ENCODE measurements around the gene POLR1G. TPM values are rescaled to one million over a fixed set of nuclear protein-coding genes. Genes with fewer than 3 reads are reported as not detected.
"Not testable (repeated sequence)": the region's sequence is repeated elsewhere in the genome, so short reads cannot be mapped to it uniquely, and the experiment has no call there.

The POLR1G gene
- total RNA-seq, 1 donor from 2014 or later, result 4.4 TPM

DNA sequence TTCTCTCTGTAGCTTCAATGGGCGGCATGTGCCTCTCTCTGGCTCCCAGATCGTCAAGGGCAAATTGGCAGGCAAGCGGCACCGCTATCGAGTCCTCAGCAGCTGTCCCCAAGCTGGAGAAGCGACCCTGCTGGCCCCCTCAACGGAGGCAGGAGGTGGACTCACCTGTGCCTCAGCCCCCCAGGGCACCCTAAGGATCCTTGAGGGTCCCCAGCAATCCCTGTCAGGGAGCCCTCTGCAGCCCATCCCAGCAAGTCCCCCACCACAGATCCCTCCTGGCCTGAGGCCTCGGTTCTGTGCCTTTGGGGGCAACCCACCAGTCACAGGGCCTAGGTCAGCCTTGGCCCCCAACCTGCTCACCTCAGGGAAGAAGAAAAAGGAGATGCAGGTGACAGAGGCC is 1.7 kb downstream of the POLR1G start:
- TF ChIP-seq, protein P1, sequence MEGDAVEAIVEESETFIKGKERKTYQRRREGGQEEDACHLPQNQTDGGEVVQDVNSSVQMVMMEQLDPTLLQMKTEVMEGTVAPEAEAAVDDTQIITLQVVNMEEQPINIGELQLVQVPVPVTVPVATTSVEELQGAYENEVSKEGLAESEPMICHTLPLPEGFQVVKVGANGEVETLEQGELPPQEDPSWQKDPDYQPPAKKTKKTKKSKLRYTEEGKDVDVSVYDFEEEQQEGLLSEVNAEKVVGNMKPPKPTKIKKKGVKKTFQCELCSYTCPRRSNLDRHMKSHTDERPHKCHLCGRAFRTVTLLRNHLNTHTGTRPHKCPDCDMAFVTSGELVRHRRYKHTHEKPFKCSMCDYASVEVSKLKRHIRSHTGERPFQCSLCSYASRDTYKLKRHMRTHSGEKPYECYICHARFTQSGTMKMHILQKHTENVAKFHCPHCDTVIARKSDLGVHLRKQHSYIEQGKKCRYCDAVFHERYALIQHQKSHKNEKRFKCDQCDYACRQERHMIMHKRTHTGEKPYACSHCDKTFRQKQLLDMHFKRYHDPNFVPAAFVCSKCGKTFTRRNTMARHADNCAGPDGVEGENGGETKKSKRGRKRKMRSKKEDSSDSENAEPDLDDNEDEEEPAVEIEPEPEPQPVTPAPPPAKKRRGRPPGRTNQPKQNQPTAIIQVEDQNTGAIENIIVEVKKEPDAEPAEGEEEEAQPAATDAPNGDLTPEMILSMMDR (IDR thresholded peaks at IDR 0.05; ENCODE audit: unreplicated experiment), result no peak
- Mint-ChIP-seq H3K4me3 (ENCODE audit: unreplicated experiment) (no peak overlapping the region), H3K9me3 (ENCODE audit: unreplicated experiment) (no peaks in the 10 kb centered on the region), H3K36me3 (ENCODE audit: low read depth, unreplicated experiment) (peaks cover 12% of the 10 kb centered on the region), H3K27me3 (ENCODE audit: unreplicated experiment) (peaks cover 12% of the 10 kb centered on the region), H3K4me1 (ENCODE audit: unreplicated experiment) (peaks cover 13% of the 10 kb centered on the region), H3K27ac (ENCODE audit: unreplicated experiment) (no peak overlapping the region)
- no peak for DNase-seq (ENCODE audit: low spot score)

- H3K4me1 Mint-ChIP-seq (ENCODE audit: unreplicated experiment), result peaks cover 13% of the 10 kb centered on the region
- peaks cover 12% of the 10 kb centered on the region for H3K27me3 Mint-ChIP-seq (ENCODE audit: unreplicated experiment)
- H3K4me3 Mint-ChIP-seq (ENCODE audit: unreplicated experiment), result peak overlapping the region; percentile 42
- H3K27ac Mint-ChIP-seq (ENCODE audit: unreplicated experiment), result no peak overlapping the region
- DNase-seq (ENCODE audit: low spot score), result no peak
- no peaks in the 10 kb centered on the region for H3K9me3 Mint-ChIP-seq (ENCODE audit: unreplicated experiment)
- peaks cover 18% of the 10 kb centered on the region for H3K36me3 Mint-ChIP-seq (ENCODE audit: low read depth, unreplicated experiment)
- TF ChIP-seq, protein P1 (IDR thresholded peaks at IDR 0.05; ENCODE audit: unreplicated experiment), result no peak
Measured at GRCh38 chr19:45408830-45409556, 2.5 kb downstream of the POLR1G start.

DNA sequence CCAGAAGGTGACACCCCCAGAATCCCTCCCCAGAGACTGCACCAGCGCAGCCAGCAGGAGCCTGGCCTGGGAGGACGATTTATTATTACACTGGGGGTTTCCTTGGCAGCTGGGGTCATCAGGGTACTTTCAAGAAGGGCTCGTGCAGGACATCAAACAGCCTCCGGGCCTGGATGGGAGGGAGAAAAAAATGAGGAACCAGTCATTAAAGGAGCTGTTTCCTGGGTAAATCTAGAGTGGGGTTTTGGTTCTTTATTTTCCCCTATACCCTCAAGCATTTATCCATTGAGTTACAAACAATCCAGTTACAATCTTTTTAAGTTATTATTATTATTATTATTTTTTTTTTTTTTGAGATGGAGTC is 3.1 kb downstream of the POLR1G start:
- Mint-ChIP-seq H3K4me1 (ENCODE audit: unreplicated experiment) (peaks cover 13% of the 10 kb centered on the region), H3K36me3 (ENCODE audit: low read depth, unreplicated experiment) (peaks cover 23% of the 10 kb centered on the region)

GRCh38 chr19:45410330-45410729 is 3.9 kb downstream of the POLR1G start:
- Mint-ChIP-seq H3K4me3 (ENCODE audit: unreplicated experiment) (peak overlapping the region; percentile 6), H3K4me1 (ENCODE audit: unreplicated experiment) (peaks cover 13% of the 10 kb centered on the region), H3K36me3 (ENCODE audit: low read depth, unreplicated experiment) (peaks cover 24% of the 10 kb centered on the region), H3K27me3 (ENCODE audit: unreplicated experiment) (peaks cover 11% of the 10 kb centered on the region)
- H3K9me3 Mint-ChIP-seq (ENCODE audit: unreplicated experiment); DNase-seq (ENCODE audit: low spot score); H3K27ac Mint-ChIP-seq (ENCODE audit: unreplicated experiment): not testable (repeated sequence)

More for the DNA sequence above, 3.1 kb downstream of the POLR1G start:
- Mint-ChIP-seq H3K9me3 (ENCODE audit: unreplicated experiment) (no peaks in the 10 kb centered on the region), H3K27ac (ENCODE audit: unreplicated experiment) (no peak overlapping the region), H3K27me3 (ENCODE audit: unreplicated experiment) (peaks cover 12% of the 10 kb centered on the region), H3K4me3 (ENCODE audit: unreplicated experiment) (no peak overlapping the region)
- TF ChIP-seq, protein P1 (IDR thresholded peaks at IDR 0.05; ENCODE audit: unreplicated experiment), result no peak
- DNase-seq (ENCODE audit: low spot score), result no peak

DNA sequence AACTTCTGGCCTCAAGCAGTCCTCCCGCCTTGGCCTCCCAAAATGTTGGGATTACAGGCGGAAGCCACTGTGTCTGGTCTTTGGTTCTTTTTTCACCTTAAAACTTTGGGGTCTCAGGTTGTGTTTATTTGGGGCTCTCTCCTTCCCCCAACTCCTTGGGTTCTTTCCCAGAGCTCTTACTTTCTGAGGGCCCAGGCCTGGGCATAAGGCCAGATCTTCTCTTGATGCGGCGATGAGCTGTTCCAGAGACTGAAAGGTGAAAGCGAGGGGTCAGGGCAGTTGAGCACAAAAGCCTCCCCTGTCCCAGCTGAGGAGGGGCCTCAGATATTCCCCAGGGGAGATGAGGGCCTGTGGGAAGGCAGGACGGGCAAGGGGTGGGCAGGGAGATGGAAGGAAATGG is 7.1 kb downstream of the POLR1G start:
- no peaks in the 10 kb centered on the region for H3K9me3 Mint-ChIP-seq (ENCODE audit: unreplicated experiment)
- no peak overlapping the region for H3K4me3 Mint-ChIP-seq (ENCODE audit: unreplicated experiment)
- peaks cover 2% of the 10 kb centered on the region for H3K27me3 Mint-ChIP-seq (ENCODE audit: unreplicated experiment)
- TF ChIP-seq, protein P1 (IDR thresholded peaks at IDR 0.05; ENCODE audit: unreplicated experiment), result no peak
- no peak overlapping the region for H3K27ac Mint-ChIP-seq (ENCODE audit: unreplicated experiment)
- no peaks in the 10 kb centered on the region for H3K4me1 Mint-ChIP-seq (ENCODE audit: unreplicated experiment)
- DNase-seq (ENCODE audit: low spot score), result no peak
- H3K36me3 Mint-ChIP-seq (ENCODE audit: low read depth, unreplicated experiment), result peaks cover 24% of the 10 kb centered on the region

Measured in endothelial cell (in vitro differentiated cells).